Ascending aorta (tissue), 2 donors: Measurements from ENCODE around the gene ADA. TPM values are rescaled to one million over a fixed set of nuclear protein-coding genes. Genes with fewer than 3 reads are reported as not detected.

Experiments
- DNase-seq, 2 donors: peaks; one replicate each; pipeline ENCODE4 v3.0.0-alpha.2; 2019; ENCODE audit warnings: low spot score in 2 of 2
- H3K27ac ChIP-seq, 2 donors: fragments of 200-600 bp; sonication (generic); one replicate each; pipeline ENCODE4 v1.5.1; 2016 to 2017; ENCODE audit warnings: mild to moderate bottlenecking in 1 of 2
- H3K27me3 ChIP-seq: fragments of 200-600 bp; sonication (generic); one replicate; pipeline ENCODE4 v1.5.1; 2017
- H3K36me3 ChIP-seq, 2 donors: fragments of 200-600 bp; sonication (generic); one replicate each; pipeline ENCODE4 v1.5.1; 2016
- H3K4me1 ChIP-seq, 2 donors: fragments of 200-600 bp; sonication (generic); one replicate each; pipeline ENCODE4 v1.5.1; 2016 to 2017; ENCODE audit warnings: mild to moderate bottlenecking in 1 of 2
- H3K4me3 ChIP-seq, 2 donors: fragments of 200-600 bp; sonication (generic); one replicate each; pipeline ENCODE4 v1.5.1; 2016 to 2017; ENCODE audit warnings: mild to moderate bottlenecking in 1 of 2
- H3K9me3 ChIP-seq, 2 donors: fragments of 200-600 bp; sonication (generic); one replicate each; pipeline ENCODE4 v1.5.1; 2016
- CTCF ChIP-seq, 3 experiments: fragments of 200-600 bp in 2 of 3; fragments of 450-650 bp in 1 of 3; sonication (generic) in 2 of 3; IDR thresholded peaks; one replicate each; pipeline ENCODE4 v1.5.1; 2016 to 2019; ENCODE audit warnings: antibody characterized with exemption in 3 of 3, mild to moderate bottlenecking in 1 of 3, moderate library complexity in 1 of 3
- intact Hi-C: fragments of 100-400 bp; cut with DNase I; formaldehyde crosslinking; loops from one replicate; pipeline ENCODE4 v1.15.1; 2023
- total RNA-seq: library from RNA; depleted of rRNA; stranded (reverse); fragments of >200 nt; gene quantifications from one replicate; pipeline ENCODE4 v1.1.0, GENCODE V29; 2016

Gene ADA
- total RNA-seq, 1 donor from 2014 or later, result 0.75 TPM

GRCh38 chr20:44624743-44625271 is 26.7 kb downstream of the ADA start:
- Histone ChIP-seq H3K36me3 (peaks cover 4 to 10% of the 10 kb centered on the region in 2 donors), H3K4me3 (no peak overlapping the region), H3K27ac (no peak overlapping the region), H3K4me1 (no peaks in the 10 kb centered on the region), H3K27me3 (no peaks in the 10 kb centered on the region), H3K9me3 (no peaks in the 10 kb centered on the region)
- intact Hi-C loops, result no loop called here
- TF ChIP-seq CTCF (IDR thresholded peaks at IDR 0.05), result no peak
- DNase-seq, result no peak

GRCh38 chr20:44624152-44624551 is 27.3 kb downstream of the ADA start:
- peaks cover 9 to 17% of the 10 kb centered on the region in 2 donors for H3K36me3 ChIP-seq
- intact Hi-C loops, result no loop called here
- H3K27ac ChIP-seq, result no peak overlapping the region
- H3K27me3 ChIP-seq, result no peaks in the 10 kb centered on the region
- no peak for TF ChIP-seq CTCF (IDR thresholded peaks at IDR 0.05)
- H3K9me3 ChIP-seq, result no peaks in the 10 kb centered on the region
- DNase-seq, result no peak
- H3K4me3 ChIP-seq, result no peak overlapping the region
- no peaks in the 10 kb centered on the region for H3K4me1 ChIP-seq

GRCh38 chr20:44622501-44623270 is 28.8 kb downstream of the ADA start:
- intact Hi-C loops, result no loop called here
- TF ChIP-seq CTCF (IDR thresholded peaks at IDR 0.05), result no peak
- peaks cover 22 to 31% of the 10 kb centered on the region in 2 donors for H3K36me3 ChIP-seq

GRCh38 chr20:44621939-44622338 is 29.6 kb downstream of the ADA start:
- Histone ChIP-seq H3K9me3 (no peaks in the 10 kb centered on the region), H3K4me3 (no peak overlapping the region), H3K27me3 (no peaks in the 10 kb centered on the region), H3K27ac (no peak overlapping the region), H3K4me1 (no peaks in the 10 kb centered on the region), H3K36me3 (peaks cover 22 to 39% of the 10 kb centered on the region in 2 donors)
- no peak for DNase-seq
- intact Hi-C loops, result no loop called here
- no peak for TF ChIP-seq CTCF (IDR thresholded peaks at IDR 0.05)

More at GRCh38 chr20:44622501-44623270, 28.8 kb downstream of the ADA start:
- Histone ChIP-seq H3K4me1 (no peaks in the 10 kb centered on the region), H3K9me3 (no peaks in the 10 kb centered on the region), H3K27me3 (no peaks in the 10 kb centered on the region), H3K27ac (no peak overlapping the region), H3K4me3 (no peak overlapping the region)
- no peak for DNase-seq

GRCh38 chr20:44621325-44621724 is 30.2 kb downstream of the ADA start:
- H3K36me3 ChIP-seq, result peaks cover 22 to 41% of the 10 kb centered on the region in 2 donors
- TF ChIP-seq CTCF (IDR thresholded peaks at IDR 0.05), result no peak
- no peak overlapping the region for H3K27ac ChIP-seq
- H3K4me1 ChIP-seq, result peaks cover 4 to 6% of the 10 kb centered on the region in 2 donors
- intact Hi-C loops, result no loop called here
- no peaks in the 10 kb centered on the region for H3K27me3 ChIP-seq
- H3K4me3 ChIP-seq, result no peak overlapping the region
- H3K9me3 ChIP-seq, result no peaks in the 10 kb centered on the region
- no peak for DNase-seq
